H1 (cell line): Measurements from ENCODE around the gene TPPP2. TPM values are rescaled to one million over a fixed set of nuclear protein-coding genes. Genes with fewer than 3 reads are reported as not detected.
"Not testable (repeated sequence)": the region's sequence is repeated elsewhere in the genome, so short reads cannot be mapped to it uniquely, and the experiment has no call there.

ENCODE experiments used
- CTCF ChIA-PET: fragments of 300-600 bp; sonication (Branson Sonifier 250); formaldehyde crosslinking; loops from one replicate; lab custom pipeline; 2021; ENCODE audit not compliant: partially characterized antibody; lab: Charles Lee
- POLR2A ChIA-PET: fragments of 300-600 bp; sonication (Branson Sonifier 250); formaldehyde crosslinking; loops from one replicate; lab custom pipeline; 2021; ENCODE audit warnings: inconsistent platforms; ENCODE audit not compliant: partially characterized antibody; lab: Charles Lee
- DNase-seq, 2 experiments: peaks; one replicate each; pipeline versions ENCODE4 v3.0.0 to v3.0.0-alpha.2; 2010 to 2022; ENCODE audit warnings: low spot score in 2 of 2, low read depth in 1 of 2, mixed read lengths in 1 of 2
- FAIRE-seq: peaks from 2 replicates; lab custom pipeline; 2011; peaks lifted over from hg19 to GRCh38; lab: Jason Lieb, UNC
- H2AFZ ChIP-seq: 2 replicates; pipeline ENCODE4 v1.8.1; 2012; ENCODE audit warnings: low read length, inconsistent platforms
- H2AK5ac ChIP-seq: 2 replicates; pipeline ENCODE4 v1.6.1; 2013; ENCODE audit warnings: low read depth, low read length
- H2BK120ac ChIP-seq: replicated peaks from 2 replicates; pipeline ENCODE3; 2013; ENCODE audit warnings: low read depth, low read length, inconsistent platforms
- H2BK12ac ChIP-seq: 2 replicates; pipeline ENCODE4 v1.6.1; 2013; ENCODE audit warnings: low read depth, low read length
- H2BK15ac ChIP-seq: 2 replicates; pipeline ENCODE4 v1.6.1; 2013; ENCODE audit warnings: low read length
- H2BK20ac ChIP-seq: 2 replicates; pipeline ENCODE4 v1.6.1; 2013; ENCODE audit warnings: low read length
- H2BK5ac ChIP-seq: 2 replicates; pipeline ENCODE4 v1.6.1; 2013; ENCODE audit warnings: low read depth, low read length
- H3K14ac ChIP-seq: 2 replicates; pipeline ENCODE4 v1.6.1; 2013; ENCODE audit warnings: inconsistent platforms; ENCODE audit not compliant: insufficient read length
- H3K18ac ChIP-seq: 2 replicates; pipeline ENCODE4 v1.6.1; 2013; ENCODE audit warnings: low read length; ENCODE audit errors: extremely low read depth
- H3K23ac ChIP-seq: 2 replicates; pipeline ENCODE4 v1.6.1; 2013; ENCODE audit warnings: inconsistent platforms; ENCODE audit not compliant: insufficient read length
- H3K23me2 ChIP-seq: 2 replicates; pipeline ENCODE4 v1.6.1; 2013; ENCODE audit warnings: low read depth, low read length
- H3K27ac ChIP-seq: 2 replicates; pipeline ENCODE4 v1.6.1; 2011; ENCODE audit warnings: low read depth, low read length, inconsistent platforms
- H3K27me3 ChIP-seq, 4 experiments: replicated peaks in 1 of 4; 1 replicate in 1 of 4; 2 replicates in 3 of 4; pipeline versions ENCODE4 v1.6.1 to v1.8.1; 2011 to 2013; ENCODE audit warnings: low read length in 3 of 4, mild to moderate bottlenecking in 3 of 4, inconsistent platforms in 2 of 4, mixed read lengths in 2 of 4, moderate library complexity in 1 of 4; ENCODE audit not compliant: control insufficient read depth in 3 of 4, insufficient read depth in 3 of 4; ENCODE audit errors: extremely low read depth in 1 of 4
- H3K36me3 ChIP-seq, 4 experiments: 2 replicates each; pipeline versions ENCODE4 v1.6.1 to v1.8.1; 2011 to 2013; ENCODE audit warnings: mild to moderate bottlenecking in 4 of 4, low read length in 3 of 4, moderate library complexity in 2 of 4, control low read depth in 1 of 4, inconsistent platforms in 1 of 4; ENCODE audit not compliant: insufficient read depth in 4 of 4, control insufficient read depth in 2 of 4
- H3K4ac ChIP-seq: replicated peaks from 2 replicates; pipeline ENCODE3; 2013; ENCODE audit warnings: low read length, low read depth, mixed read lengths, inconsistent platforms; ENCODE audit not compliant: insufficient read length
- H3K4me1 ChIP-seq, 4 experiments: replicated peaks in 1 of 4; 1 replicate in 1 of 4; 2 replicates in 3 of 4; pipeline versions ENCODE4 v1.6.1 to v1.8.1; 2011 to 2013; ENCODE audit warnings: low read length in 3 of 4, inconsistent platforms in 2 of 4, mixed read lengths in 1 of 4; ENCODE audit not compliant: insufficient read depth in 4 of 4, control insufficient read depth in 3 of 4
- H3K4me2 ChIP-seq, 2 experiments: 2 replicates each; pipeline versions ENCODE4 v1.6.1 to v1.8.1; 2011 to 2013; ENCODE audit warnings: low read depth in 2 of 2, low read length in 2 of 2, control low read depth in 1 of 2, inconsistent platforms in 1 of 2, mild to moderate bottlenecking in 1 of 2; ENCODE audit not compliant: insufficient read depth in 1 of 2
- H3K4me3 ChIP-seq, 4 experiments: fragments of 200-600, 300-600 bp in 1 of 4; sonication (generic), shearing (Covaris generic), sonication (Bioruptor Twin) in 1 of 4; 2 replicates each; pipeline versions ENCODE4 v1.5.1 to v1.8.1; 2011 to 2016; ENCODE audit warnings: low read length in 4 of 4, low read depth in 3 of 4, control low read depth in 2 of 4, inconsistent platforms in 2 of 4, mild to moderate bottlenecking in 2 of 4, mixed read lengths in 1 of 4, moderate library complexity in 1 of 4; ENCODE audit not compliant: insufficient read depth in 2 of 4; ENCODE audit errors: extremely low read depth in 1 of 4
- H3K56ac ChIP-seq: replicated peaks from 2 replicates; pipeline ENCODE3; 2013; ENCODE audit warnings: low read depth, mild to moderate bottlenecking, mixed read lengths, low read length, inconsistent platforms; ENCODE audit not compliant: insufficient read length
- H3K79me1 ChIP-seq: 2 replicates; pipeline ENCODE4 v1.6.1; 2013; ENCODE audit warnings: low read depth, low read length, control low read depth
- H3K79me2 ChIP-seq, 2 experiments: 2 replicates each; pipeline versions ENCODE4 v1.6.1 to v1.8.1; 2012 to 2013; ENCODE audit warnings: low read length in 2 of 2, mild to moderate bottlenecking in 2 of 2, inconsistent platforms in 1 of 2; ENCODE audit not compliant: insufficient read depth in 2 of 2, control insufficient read depth in 1 of 2
- H3K9ac ChIP-seq, 4 experiments: replicated peaks in 1 of 4; 1 replicate in 1 of 4; 2 replicates in 3 of 4; pipeline versions ENCODE4 v1.6.1 to v1.8.1; 2011 to 2013; ENCODE audit warnings: low read depth in 3 of 4, low read length in 3 of 4, control low read depth in 2 of 4, mild to moderate bottlenecking in 2 of 4, moderate library complexity in 2 of 4, inconsistent platforms in 1 of 4; ENCODE audit errors: extremely low read depth in 1 of 4
- H3K9me3 ChIP-seq, 2 experiments: 2 replicates each; pipeline versions ENCODE4 v1.6.1 to v1.8.1; 2012 to 2013; ENCODE audit warnings: mild to moderate bottlenecking in 2 of 2, moderate library complexity in 2 of 2, control low read depth in 1 of 2, inconsistent platforms in 1 of 2, low read depth in 1 of 2, low read length in 1 of 2, mixed read lengths in 1 of 2; ENCODE audit not compliant: insufficient read depth in 2 of 2
- H4K20me1 ChIP-seq, 2 experiments: replicated peaks in 1 of 2; 2 replicates each; pipeline versions ENCODE3 to v1.8.1; 2011 to 2013; ENCODE audit warnings: inconsistent platforms in 2 of 2, low read length in 2 of 2, mild to moderate bottlenecking in 1 of 2; ENCODE audit not compliant: insufficient read depth in 2 of 2, control insufficient read depth in 1 of 2
- H4K5ac ChIP-seq: 2 replicates; pipeline ENCODE4 v1.6.1; 2013; ENCODE audit warnings: low read length, low read depth, mixed read lengths, inconsistent platforms; ENCODE audit not compliant: insufficient read length
- H4K8ac ChIP-seq: 2 replicates; pipeline ENCODE4 v1.8.0; 2013; ENCODE audit warnings: mild to moderate bottlenecking, moderate library complexity, low read length, inconsistent platforms; ENCODE audit not compliant: insufficient read depth; ENCODE audit errors: extremely low read depth
- H4K91ac ChIP-seq: replicated peaks from 2 replicates; pipeline ENCODE3; 2013; ENCODE audit warnings: low read length, mixed read lengths, inconsistent platforms; ENCODE audit not compliant: insufficient read length
- WGBS, 2 experiments: shearing (Covaris generic) in 1 of 2; methylation state at CpG; one replicate each; pipeline versions ENCODE4 v1.1.6 to v1.1.7; 2013 to 2015; ENCODE audit warnings: low lambda C conversion rate in 2 of 2, mixed read lengths in 2 of 2, inconsistent platforms in 1 of 2, low coverage in 1 of 2, missing lambda C conversion rate in 1 of 2; ENCODE audit not compliant: insufficient replicate concordance in 2 of 2, insufficient coverage in 1 of 2, insufficient read length in 1 of 2; ENCODE audit errors: extremely low coverage in 1 of 2, missing lambda C conversion rate in 1 of 2; 5-methylcytosine and 5-hydroxymethylcytosine counted together
- polyA plus RNA-seq, 7 experiments: library from polyadenylated mRNA; depleted of rRNA in 3 of 7; stranded (reverse) in 5 of 7; unstranded in 2 of 7; fragments of >200 nt in 5 of 7; fragments of 200-250 nt in 2 of 7; gene quantifications; 1 replicate in 5 of 7; 2 replicates in 1 of 7; 4 replicates in 1 of 7; pipeline versions ENCODE4 v1.2.1 to v1.2.3, GENCODE V29; 2011 to 2013; ENCODE audit warnings: missing spikeins in 2 of 7, mixed read lengths in 2 of 7
- total RNA-seq: library from RNA; stranded (reverse); fragmentation: NEBNext Ultra II Directional; extraction: Animal tissue kit (Norgen Biotek cat#: 25700); gene quantifications from 2 replicates; pipeline ENCODE4 v1.2.1, GENCODE V29; 2021

Gene TPPP2
- total and polyA plus RNA-seq, 2 of the 8 experiments (the other 6 are each of a cell fraction or from before 2014, with no cell fraction given): not detected

DNA sequence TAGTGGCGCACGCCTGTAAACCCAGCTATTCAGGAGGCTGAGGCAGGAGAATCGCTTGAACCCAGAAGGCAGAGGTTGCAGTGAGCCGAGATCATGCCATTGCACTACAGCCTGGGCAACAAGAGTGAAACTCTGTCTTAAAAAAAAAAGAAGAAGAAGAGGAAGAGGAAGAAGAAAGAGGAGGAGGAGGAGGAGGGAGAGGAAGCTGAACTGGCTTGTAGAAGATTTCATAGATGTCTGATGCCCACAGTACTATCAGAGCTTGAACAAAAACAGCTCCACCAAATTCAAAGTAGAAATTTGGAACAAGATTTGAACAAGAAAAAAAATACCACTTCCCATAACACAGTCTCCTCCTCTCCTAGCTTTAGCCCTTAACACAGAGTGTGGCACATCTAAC is 44.4 kb upstream of the TPPP2 start:
- H2BK15ac ChIP-seq, H3K14ac ChIP-seq, H3K56ac ChIP-seq, H3K27me3 ChIP-seq, H3K18ac ChIP-seq, H2BK12ac ChIP-seq, H2BK5ac ChIP-seq, H4K8ac ChIP-seq, H3K4me3 ChIP-seq, H3K79me1 ChIP-seq, H4K5ac ChIP-seq, DNase-seq, H3K4me1 ChIP-seq, H3K79me2 ChIP-seq, H3K4me2 ChIP-seq, H3K9ac ChIP-seq, H3K9me3 ChIP-seq, H3K27ac ChIP-seq, H3K23ac ChIP-seq, H3K4ac ChIP-seq, H4K91ac ChIP-seq, H2AFZ ChIP-seq, H3K23me2 ChIP-seq, H2BK120ac ChIP-seq, H2BK20ac ChIP-seq, H2AK5ac ChIP-seq, FAIRE-seq, H4K20me1 ChIP-seq, H3K36me3 ChIP-seq: not testable (repeated sequence)
- ChIA-PET POLR2A (interaction anchor here (1.0 to 1.5 kb wide), 2 partner anchors 15 to 85 kb away, joined by 4 read pairs; no protein-coding TSS in a partner anchor), CTCF (interaction anchor here (0.6 to 1.2 kb wide), 5 partner anchors 12 to 117 kb away, joined by 3 read pairs; no protein-coding TSS in a partner anchor)
- WGBS, 2 experiments: 84% methylated on average over 4 of the region's 4 CpGs; no CpG with 5 or more reads in 1 of the 2 experiments
